Measurements from ENCODE around the gene IFITM1. TPM values are rescaled to one million over a fixed set of nuclear protein-coding genes. Genes with fewer than 3 reads are reported as not detected.

The IFITM1 gene
- total and polyA plus RNA-seq, 9 of the 15 experiments (the other 6 are each of a cell fraction or from before 2014, with no cell fraction given): 691 to 5,579 (median 974) TPM

- Histone ChIP-seq H3K4me2 (ENCODE audit: insufficient read depth, low read length) (no peak overlapping the region), H3K79me2 (ENCODE audit: control insufficient read depth, insufficient read depth, low read length) (peaks cover 20% of the 10 kb centered on the region), H3K27me3 (ENCODE audit: control insufficient read depth in 2 of 2, insufficient read depth in 2 of 2, low read length in 2 of 2) (no peaks in the 10 kb centered on the region), H3K27ac (ENCODE audit: extremely low read depth, low read depth, low read length) (no peak overlapping the region), H3K4me3 (no peak overlapping the region), H3K9me3 (replicated peaks; ENCODE audit: control insufficient read depth, insufficient read depth, low read depth, low read length) (no peaks in the 10 kb centered on the region; the same call in 1 of the 2 replicates), H2AFZ (ENCODE audit: low read depth, low read length) (no peak overlapping the region), H3K36me3 (ENCODE audit: control insufficient read depth, insufficient read depth, low read length) (peaks cover 3% of the 10 kb centered on the region; the same call in 1 of the 3 replicates), H3K9me1 (ENCODE audit: control insufficient read depth, insufficient read depth, low read length) (no peaks in the 10 kb centered on the region), H3K9ac (ENCODE audit: insufficient read depth in 1 of 2, low read depth in 2 of 2, low read length in 2 of 2) (peak overlapping the region in 1 of 2 experiments; percentile 52; a peak in 2 of 4 replicates), H4K20me1 (replicated peaks; ENCODE audit: control insufficient read depth, insufficient read depth, low read length) (no peaks in the 10 kb centered on the region), H3K4me1 (replicated peaks in 1 of 2; ENCODE audit: control insufficient read depth in 2 of 2, insufficient read depth in 2 of 2, low read length in 2 of 2) (peaks cover 13 to 68% of the 10 kb centered on the region in 2 experiments; a peak in 4 of 5 replicates)
- DNase-seq (ENCODE audit: extremely low read depth in 1 of 4, low spot score in 3 of 4) (no peak), FAIRE-seq (no peak), ATAC-seq (no peak)
- POLR2A ChIA-PET: interaction anchor here (0.6 to 1.4 kb wide), 4 partner anchors 12 to 16 kb away, joined by 3 to 5 read pairs (median 4); no protein-coding TSS in a partner anchor
- no peak for TF ChIP-seq PCBP2 (IDR thresholded peaks at IDR 0.05; ENCODE audit: low read depth, low read length, poor library complexity, severe bottlenecking)
- TF ChIP-seq RBFOX2 (IDR thresholded peaks at IDR 0.05; ENCODE audit: low read depth, low read length): peak; percentile 14; the same call in 1 of the 2 replicates
- no peak for TF ChIP-seq ZNF609 (CRISPR knock-in tag; IDR thresholded peaks at IDR 0.05; ENCODE audit: borderline replicate concordance)
- peak; percentile 47; the same call in 1 of the 2 replicates for TF ChIP-seq POLR2G (IDR thresholded peaks at IDR 0.05; ENCODE audit: low read depth, low read length)
- CTCF ChIA-PET (ENCODE audit: low intra/inter-chr PET ratio): no interaction called here
- in situ Hi-C loops (cut with MboI): no loop called here
- 67% methylated on average over 15 of the region's 24 CpGs for WGBS (ENCODE audit: insufficient coverage, low coverage, missing lambda C conversion rate)
- BruUV-seq (replicated peaks): no TSS peak
- intact Hi-C loops (cut with micrococcal nuclease): no loop called here
Observed at GRCh38 chr11:284105-285020, 29.5 kb upstream of the IFITM1 start.

All from K562 (cell line).